Suprapubic skin (tissue), 4 donors: ENCODE results near the gene SOHLH2.

ENCODE experiments used
- CTCF ChIP-seq, 2 donors: fragments of 200-600 bp in 1 of 2; fragments of 450-650 bp in 1 of 2; sonication (generic) in 1 of 2; IDR thresholded peaks; one replicate each; pipeline ENCODE4 v1.5.1; 2016 to 2019; ENCODE audit warnings: antibody characterized with exemption in 2 of 2, mild to moderate bottlenecking in 1 of 2, moderate library complexity in 1 of 2
- EP300 ChIP-seq: sonication (generic); formaldehyde crosslinking; IDR thresholded peaks from one replicate; pipeline ENCODE4 v1.6.1; 2017; ENCODE audit warnings: antibody characterized with exemption
- POLR2AphosphoS5 ChIP-seq, 3 donors: sonication (generic); formaldehyde crosslinking; IDR thresholded peaks; one replicate each; pipeline ENCODE4 v1.6.1; 2017; ENCODE audit warnings: antibody characterized with exemption in 3 of 3

- TF ChIP-seq CTCF (IDR thresholded peaks at IDR 0.05) (no peak), POLR2AphosphoS5 (IDR thresholded peaks at IDR 0.05) (no peak), EP300 (no peak)
These were observed 38.7 kb downstream of the SOHLH2 start for GRCh38 chr13:36175621-36176020.
